NCI-H446 (cell line): ENCODE results near the gene CACNA1G.

Experiments used
- DNase-seq, 2 experiments: peaks; one replicate each; lab custom pipeline; 2025; lab: John Stamatoyannopoulos, UW

The CACNA1G gene

GRCh38 chr17:50651661-50652060 lies 91.1 kb downstream of the CACNA1G start:
- no peak for DNase-seq

- no peak for DNase-seq
Observed at GRCh38 chr17:50653738-50654137, 93.2 kb downstream of the CACNA1G start.

DNA sequence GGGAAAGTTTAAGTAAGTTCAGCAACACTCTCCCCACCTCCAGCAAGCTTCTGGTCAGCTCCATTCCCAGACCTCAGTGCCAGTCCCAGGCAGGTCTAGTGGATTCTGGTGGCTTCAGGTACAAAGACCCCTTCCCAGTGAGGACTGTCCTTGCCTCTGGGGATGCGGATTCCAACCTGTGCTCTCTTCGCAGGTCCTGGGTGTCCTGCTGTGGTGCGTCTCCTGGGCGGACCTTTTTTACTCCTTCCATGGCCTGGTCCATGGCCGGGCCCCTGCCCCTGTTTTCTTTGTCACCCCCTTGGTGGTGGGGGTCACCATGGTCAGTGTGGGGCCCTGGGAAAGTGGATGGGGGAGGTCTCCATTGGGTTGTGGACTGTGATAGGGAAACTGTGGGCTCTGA lies 96.0 kb downstream of the CACNA1G start:
- DNase-seq = no peak

- no peak for DNase-seq
Observed at GRCh38 chr17:50657054-50657453, 96.5 kb downstream of the CACNA1G start.

DNA sequence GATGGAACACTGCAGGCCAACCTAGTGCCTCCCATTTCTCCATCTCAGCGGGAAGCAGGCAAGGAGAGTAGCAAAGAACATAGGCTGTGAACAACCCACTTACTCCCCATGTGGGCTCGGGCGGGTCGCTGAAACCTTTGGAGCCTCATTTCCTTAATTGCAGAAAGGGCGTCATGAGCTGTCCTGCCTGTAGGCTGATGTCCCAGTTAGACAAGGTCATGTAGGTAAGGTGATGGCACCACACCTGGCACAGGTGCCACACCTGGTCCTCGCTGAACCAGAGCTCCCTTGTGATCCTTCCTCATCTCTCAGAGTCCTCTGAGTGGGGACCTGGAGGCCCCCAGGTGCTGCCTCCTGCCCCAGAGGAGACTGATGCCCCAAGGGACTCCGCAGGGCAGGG lies 97.1 kb downstream of the CACNA1G start:
- DNase-seq = no peak

- DNase-seq = no peak
Observed at GRCh38 chr17:50658616-50659015, 98.1 kb downstream of the CACNA1G start.

DNA sequence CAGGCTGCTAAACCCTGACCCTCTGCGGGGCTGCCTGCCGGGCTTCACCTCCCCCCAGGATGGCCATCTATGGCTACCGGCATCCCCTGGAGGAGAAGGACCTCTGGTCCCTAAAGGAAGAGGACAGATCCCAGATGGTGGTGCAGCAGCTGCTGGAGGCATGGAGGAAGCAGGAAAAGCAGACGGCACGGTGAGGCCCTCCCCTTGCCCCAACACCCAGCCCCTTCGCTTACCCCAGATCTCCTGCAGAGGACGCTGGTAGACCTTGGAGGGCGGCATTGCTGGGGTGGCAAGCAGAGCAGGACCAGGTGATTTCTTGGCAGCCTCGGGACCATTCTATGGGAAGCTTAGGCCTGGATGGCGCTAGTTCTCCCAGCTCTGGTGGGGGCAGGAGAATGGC lies 98.7 kb downstream of the CACNA1G start:
- no peak for DNase-seq

GRCh38 chr17:50660042-50660886 lies 99.7 kb downstream of the CACNA1G start:
- DNase-seq = peak; percentile 12 to 61

DNA sequence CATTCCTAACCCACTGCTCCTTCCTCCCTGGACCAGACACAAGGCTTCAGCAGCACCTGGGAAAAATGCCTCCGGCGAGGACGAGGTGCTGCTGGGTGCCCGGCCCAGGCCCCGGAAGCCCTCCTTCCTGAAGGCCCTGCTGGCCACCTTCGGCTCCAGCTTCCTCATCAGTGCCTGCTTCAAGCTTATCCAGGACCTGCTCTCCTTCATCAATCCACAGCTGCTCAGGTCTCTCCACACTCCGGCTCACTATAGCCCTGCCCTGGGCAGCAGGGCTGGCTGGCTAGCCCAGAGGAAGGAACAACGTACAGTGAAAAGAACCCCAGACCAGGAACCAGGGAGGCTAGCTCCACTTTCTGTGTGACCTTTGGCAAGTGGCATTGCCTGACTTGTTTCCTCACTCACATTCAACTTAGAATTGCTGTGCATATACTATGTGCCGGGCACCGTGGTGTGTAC lies 100.4 kb downstream of the CACNA1G start:
- no peak for DNase-seq

DNA sequence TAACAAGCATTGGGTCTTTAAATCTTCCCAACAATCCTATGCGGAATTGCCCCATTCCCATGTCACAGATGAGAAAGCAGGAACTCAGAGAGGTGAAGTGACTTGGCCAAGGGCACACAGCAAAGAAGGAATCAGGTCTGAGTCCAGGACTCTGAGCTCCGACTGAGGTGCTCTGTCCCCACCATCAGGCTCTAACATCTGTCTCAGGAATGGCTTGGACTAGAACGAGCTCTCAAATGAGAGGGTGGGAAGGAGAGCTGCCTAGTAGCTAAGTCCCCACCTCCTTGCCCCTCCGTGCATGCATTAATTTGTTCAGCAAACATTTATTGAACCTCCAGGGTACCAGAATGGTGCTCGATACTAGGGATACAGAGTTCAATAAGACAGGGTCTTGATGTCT lies 100.8 kb downstream of the CACNA1G start:
- no peak for DNase-seq

DNA sequence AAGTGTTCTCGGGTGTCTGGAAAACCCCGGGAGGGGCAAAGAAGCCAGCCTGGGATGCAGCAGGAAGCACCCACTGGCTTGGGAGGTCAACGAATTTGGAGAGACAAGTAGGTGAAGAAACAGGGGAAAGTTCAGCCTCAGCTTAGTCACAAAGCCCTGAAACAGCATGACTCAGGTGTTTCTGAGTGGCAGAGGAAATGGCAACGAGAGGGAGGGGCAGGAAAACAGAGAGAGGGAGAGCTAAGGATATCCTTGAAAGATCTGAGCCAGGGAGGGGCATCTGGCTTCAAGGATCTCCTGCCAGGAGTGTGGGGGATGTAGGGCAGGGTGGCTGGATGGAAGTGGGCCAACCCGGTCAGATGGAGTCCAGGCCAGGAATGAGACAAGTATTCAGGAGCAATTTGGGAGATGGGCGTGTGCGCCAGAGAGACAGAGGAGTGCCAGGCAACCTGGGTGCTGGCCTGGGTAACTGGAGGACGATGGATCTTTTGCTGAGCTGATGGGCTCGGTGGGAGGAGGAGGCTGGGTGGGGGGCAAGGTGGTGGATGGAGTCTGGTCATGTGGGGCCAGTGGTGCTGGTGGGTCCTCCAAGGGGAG lies 101.4 kb downstream of the CACNA1G start:
- peak; percentile 84 to 93 for DNase-seq

DNA sequence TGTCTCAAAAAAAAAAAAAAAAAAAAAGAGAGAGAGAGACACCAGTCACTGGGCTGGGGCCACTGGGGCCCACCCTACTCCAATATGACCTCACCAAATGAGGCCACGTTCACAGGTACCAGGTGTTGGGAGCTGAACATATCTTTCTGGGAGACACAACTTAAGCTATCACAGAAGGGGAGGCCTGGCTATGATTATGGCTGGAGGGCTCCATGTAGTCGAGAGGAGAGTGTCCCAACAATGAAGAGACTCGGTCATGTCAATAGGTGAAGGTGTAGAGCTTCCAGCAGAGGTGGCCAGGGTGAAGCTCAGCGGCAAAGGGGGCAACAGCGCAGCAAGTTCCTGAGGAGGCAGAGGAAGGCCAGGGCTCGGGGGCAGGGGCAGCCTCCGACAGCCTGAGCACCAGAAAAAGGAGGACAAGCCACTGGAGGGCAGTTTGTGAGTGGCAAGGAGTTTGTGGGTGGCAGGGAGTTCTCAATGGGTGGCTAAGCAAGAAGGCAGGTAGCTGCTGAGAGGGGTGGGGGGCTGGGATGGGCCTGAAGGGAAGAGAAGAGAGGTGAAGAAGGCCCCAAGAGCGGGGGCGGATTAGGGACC lies 102.2 kb downstream of the CACNA1G start:
- no peak for DNase-seq

- no peak for DNase-seq
Observed at GRCh38 chr17:50663812-50664374, 103.4 kb downstream of the CACNA1G start.

GRCh38 chr17:50664788-50665458 lies 104.4 kb downstream of the CACNA1G start:
- DNase-seq = no peak

DNA sequence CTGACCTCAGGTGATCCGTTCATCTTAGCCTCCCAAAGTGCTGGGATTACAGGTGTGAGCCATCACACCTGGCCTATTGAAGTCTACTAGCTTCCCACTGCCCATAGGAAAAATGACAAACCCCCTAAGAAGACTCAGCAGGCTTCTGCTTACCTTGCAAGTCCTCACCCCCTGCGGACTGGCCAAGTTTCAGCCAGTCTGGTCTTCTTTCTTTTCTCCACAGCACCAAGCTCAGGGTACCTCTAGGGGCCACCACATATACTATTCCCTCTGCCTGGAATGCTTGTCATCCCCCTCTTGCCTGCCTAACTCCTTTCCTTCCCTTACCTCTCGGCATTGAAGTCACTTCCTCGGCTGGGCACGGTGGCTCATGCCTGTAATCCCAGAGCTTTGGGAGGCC lies 105.3 kb downstream of the CACNA1G start:
- DNase-seq = no peak

GRCh38 chr17:50666316-50666715 lies 105.8 kb downstream of the CACNA1G start:
- DNase-seq = no peak

DNA sequence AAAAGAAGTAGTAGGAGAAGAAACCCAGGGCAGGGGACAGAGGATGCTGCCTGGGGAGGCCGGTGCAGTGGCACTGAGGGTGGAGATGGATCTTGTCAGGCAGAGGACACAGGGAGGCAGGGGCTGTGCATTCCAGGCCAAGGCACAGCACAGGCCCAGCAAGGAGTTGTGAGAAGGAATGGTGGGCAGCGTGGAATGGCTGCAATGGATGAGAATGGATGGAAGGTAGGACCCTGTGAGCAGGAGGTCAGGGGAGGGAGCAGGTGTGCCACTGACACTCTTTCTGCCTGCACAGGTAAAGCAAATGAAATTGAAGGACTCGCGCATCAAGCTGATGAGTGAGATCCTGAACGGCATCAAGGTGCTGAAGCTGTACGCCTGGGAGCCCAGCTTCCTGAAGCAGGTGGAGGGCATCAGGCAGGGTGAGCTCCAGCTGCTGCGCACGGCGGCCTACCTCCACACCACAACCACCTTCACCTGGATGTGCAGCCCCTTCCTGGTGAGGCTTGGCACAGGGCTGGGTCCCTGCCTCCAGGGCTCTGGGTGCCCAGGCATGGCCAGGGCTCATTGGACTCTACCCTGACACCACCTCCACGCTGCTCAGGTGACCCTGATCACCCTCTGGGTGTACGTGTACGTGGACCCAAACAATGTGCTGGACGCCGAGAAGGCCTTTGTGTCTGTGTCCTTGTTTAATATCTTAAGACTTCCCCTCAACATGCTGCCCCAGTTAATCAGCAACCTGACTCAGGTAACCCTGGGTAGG lies 106.9 kb downstream of the CACNA1G start:
- no peak for DNase-seq

DNA sequence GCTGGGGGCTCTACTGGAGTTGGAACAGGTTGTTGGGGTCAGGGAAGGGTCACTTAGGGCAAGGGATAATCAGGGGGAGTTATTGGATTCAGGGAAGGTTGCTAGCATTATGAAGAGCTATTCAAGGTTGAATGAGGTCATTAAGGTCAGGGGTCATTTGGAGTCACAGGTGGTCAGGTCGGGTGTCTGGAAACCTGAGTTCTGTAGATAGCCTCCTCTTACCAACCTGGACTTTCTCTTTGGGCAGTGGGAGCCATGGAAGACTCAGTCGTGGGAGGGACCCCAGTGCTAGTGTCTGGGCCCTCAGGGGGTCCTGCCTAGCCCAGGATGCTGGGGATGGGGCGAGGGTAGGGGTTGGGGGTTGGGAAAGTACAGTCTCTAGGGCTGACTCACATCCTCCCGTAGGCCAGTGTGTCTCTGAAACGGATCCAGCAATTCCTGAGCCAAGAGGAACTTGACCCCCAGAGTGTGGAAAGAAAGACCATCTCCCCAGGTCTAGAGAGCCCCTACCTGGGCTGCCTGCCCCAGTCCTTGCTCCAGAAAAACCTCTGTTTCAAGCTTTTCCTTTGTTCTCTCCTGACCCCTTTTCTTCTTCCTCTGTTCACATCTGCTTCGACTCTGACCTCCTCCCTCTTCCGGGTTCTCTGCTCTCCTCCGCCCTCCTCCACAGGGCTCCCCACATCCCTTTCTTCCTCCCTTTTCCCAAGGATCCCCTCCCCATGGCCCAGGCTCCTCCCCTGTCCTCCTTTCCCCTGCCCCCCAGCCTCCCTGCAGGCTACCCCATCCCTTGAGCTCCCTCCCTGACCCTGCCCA lies 107.7 kb downstream of the CACNA1G start:
- no peak for DNase-seq

GRCh38 chr17:50668838-50669581 lies 108.5 kb downstream of the CACNA1G start:
- no peak for DNase-seq

GRCh38 chr17:50672071-50672470 lies 111.6 kb downstream of the CACNA1G start:
- DNase-seq = no peak
